T-helper 1 cell (primary cell): ENCODE results near the gene XIRP2.
"Not testable (repeated sequence)": the region's sequence is repeated elsewhere in the genome, so short reads cannot be mapped to it uniquely, and the experiment has no call there.

Experiments
- DNase-seq, 5 donors: peaks; one replicate each; pipeline ENCODE4 v3.0.0-alpha.2; 2012 to 2020

XIRP2 gene

DNA sequence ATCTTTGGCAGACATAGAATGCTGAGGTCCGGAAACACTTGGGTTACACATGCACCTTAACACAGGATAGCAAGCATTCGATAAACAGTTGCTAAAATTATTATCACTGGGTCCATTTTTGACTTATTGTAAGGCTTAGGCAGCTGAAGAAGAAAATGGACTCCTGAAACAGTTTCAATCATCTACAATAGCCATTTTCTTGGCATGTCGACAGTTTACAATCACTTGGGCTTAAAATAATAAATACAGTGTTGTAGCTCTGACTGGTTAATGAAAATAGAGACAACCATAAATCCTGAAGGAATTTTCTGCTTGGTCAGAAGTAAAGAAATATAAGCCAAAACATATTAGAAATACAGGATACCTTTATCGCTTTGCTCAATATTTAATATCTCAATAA lies 169.2 kb downstream of the XIRP2 start:
- no peak for DNase-seq

DNA sequence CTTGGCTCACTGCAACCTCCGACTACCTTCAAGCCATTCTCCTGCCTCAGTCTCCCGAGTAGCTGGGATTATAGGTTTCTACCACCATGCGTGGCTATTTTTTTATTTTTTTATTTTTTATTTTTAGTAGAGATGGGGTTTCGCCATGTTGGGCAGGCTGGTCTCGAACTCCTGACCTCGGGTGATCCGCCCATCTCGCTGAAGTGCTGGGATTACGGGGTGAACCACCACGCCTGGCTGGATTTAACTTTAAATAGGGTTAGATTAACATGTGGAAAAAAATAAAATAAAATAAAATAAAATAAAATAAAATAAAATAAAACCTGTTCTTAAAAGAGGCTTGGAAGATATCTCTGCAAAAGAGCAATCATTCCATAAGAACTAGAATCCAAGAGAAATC lies 170.9 kb downstream of the XIRP2 start:
- DNase-seq, result no peak

DNA sequence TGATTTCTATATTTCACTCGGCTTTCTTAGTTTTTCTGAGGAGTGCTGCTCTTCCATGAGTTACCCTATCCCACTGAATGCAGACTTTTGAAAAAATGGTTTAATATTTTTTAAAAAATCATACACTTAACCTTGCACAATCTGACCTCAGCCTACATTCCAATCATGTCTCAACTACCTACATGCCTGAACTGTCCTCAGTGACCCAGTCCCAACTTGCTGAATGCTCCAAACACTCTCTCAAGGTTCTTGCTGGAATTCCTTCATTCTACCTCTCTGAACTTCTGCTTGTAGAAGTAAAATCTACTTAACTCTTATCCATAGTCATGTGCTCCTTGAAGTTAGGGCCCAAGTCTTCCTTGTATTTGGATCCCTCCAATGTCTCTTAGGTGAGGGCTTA lies 181.6 kb downstream of the XIRP2 start:
- no peak for DNase-seq

DNA sequence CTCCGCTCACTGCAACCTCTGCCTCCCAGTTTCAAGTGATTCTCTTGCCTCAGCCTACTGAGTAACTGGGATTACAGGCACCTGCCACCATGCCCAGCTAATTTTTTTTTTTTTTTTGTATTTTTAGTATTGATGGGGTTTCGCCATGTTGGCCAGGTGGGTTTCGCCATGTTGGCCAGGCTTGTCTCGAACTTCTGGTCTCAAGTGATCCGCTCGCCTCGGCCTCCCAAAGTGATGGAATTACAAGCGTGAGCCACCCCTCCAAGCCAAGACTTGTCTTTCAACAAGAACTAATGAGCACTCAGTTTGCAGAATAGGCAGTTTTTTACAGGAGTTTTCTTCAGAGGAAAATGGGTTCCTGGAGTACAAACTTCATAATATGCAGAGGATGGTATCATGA lies 187.4 kb downstream of the XIRP2 start:
- not testable (repeated sequence) for DNase-seq

DNA sequence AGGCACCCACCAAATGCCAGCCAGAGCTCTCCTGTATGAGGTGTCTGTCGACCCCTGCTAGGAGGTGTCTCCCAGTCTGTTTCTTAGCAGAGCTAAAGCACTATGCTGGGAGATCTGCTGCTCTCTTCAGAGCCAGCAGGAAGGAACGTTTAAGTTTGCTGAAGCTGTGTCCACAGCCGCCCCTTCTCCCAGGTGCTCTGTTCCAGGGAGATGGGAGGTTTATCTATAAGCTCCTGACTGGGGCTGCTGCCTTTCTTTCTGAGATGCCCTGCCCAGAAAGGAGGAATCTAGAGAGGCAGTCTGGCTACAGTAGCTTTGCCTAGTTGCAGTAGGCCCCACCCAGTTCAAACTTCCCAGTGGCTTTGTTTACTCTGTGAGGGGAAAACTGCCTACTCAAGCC lies 210.7 kb downstream of the XIRP2 start:
- DNase-seq, result not testable (repeated sequence)

DNA sequence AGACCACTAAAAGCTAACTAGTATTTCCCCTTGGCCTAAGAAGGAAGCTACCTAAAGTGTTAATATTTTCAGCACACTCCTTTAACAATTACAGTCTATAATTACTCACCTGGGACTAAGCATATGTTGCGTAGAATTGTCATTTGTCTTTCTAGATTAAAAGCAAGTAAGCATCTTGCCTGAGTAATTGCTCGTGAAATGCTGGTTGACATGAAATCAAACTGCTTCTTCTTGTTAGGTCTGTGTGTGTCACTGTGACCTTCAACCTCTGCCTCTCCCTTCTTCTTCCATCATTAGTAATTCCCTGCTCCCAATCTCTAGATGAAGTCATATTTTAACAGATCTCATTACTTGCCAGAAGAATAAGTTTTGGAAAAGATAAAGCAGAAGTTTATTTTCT lies 212.2 kb downstream of the XIRP2 start:
- no peak for DNase-seq

DNA sequence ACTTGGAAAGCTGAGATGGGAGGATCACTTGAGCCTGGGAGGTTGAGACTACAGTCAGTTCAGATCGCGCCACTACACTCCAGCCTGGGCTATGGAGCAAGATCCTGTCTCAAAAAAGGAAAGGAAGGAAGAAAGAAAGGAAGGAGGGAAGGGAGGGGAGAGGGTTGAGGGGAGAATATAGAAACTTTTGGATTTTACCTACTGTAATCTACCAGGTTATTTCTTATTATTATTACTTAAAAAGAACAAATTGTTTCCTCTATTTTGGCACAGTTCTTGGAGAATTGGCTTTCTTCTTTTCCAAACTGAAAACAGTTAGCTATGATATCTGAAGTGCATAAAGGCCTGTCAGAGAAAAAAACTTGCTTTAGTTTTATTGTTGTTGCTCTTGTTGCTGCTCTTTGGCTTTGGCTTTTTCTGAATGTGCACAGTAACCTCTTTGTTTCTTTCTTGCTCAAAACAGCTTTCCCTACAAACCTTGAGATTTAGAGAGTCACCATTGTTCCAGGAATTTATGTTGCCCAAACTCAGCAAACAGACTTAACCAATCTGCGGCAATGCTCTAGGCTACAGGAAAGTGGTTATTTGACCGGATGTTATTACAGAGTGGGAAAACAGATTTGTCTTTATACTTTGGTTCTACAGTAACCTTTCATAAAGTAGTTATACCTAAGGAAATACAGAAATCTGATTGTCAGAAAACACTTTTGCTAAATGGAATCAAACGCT lies 214.9 kb downstream of the XIRP2 start:
- DNase-seq, result no peak

DNA sequence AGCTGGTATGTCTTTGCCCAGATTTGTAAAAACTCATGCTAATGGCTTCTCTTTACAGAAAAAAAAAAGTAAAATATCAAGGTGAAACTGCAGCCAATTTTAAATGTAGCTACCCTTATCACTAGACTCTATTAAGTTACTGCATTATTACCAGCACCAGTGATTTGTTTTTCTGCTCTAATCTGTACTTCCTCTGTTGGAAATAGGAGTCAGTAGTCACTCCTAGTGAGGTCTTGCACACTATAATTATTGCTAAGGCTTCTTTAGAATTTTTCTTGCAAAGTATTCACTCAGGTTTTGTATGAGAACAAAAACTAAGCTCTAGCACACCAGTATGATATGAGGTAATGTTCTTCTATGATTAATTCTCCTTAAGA lies 215.5 kb downstream of the XIRP2 start:
- DNase-seq, result no peak

DNA sequence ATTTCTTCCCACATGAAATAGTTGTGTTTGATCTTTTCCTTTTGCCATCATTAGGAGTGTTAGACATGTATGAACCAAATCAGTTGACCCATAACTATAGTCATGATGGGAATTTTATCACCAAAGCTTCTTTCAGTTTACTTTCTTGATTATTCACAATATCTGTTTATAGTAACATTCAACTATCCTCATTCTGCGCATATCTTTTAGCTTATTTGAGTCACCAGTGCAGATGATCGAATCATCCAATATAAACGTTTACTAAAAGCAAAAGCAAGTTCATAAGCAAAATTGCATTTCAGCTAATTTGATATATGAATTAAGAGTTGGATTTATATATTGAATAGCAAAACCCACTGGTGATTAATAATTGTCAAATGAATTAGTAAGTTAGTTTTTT lies 216.4 kb downstream of the XIRP2 start:
- DNase-seq, result no peak

DNA sequence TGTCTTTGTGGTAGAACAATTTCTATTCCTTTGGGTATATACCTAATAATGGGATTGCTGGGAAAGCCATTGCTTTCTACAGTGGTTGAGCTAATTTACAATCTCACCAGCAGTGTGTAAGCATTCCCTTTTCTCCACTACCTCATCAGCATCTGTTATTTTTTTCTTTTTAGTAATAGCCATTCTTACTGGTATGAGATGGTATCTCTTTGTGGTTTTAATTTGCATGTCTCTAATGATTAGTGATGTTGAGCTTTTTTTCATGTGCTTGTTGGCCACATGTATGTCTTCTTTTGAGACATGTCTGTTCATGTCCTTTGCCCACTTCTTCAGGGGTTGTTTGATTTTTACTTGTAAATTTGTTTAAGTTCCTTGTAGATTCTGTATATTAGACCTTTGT lies 221.4 kb downstream of the XIRP2 start:
- DNase-seq, result not testable (repeated sequence)

DNA sequence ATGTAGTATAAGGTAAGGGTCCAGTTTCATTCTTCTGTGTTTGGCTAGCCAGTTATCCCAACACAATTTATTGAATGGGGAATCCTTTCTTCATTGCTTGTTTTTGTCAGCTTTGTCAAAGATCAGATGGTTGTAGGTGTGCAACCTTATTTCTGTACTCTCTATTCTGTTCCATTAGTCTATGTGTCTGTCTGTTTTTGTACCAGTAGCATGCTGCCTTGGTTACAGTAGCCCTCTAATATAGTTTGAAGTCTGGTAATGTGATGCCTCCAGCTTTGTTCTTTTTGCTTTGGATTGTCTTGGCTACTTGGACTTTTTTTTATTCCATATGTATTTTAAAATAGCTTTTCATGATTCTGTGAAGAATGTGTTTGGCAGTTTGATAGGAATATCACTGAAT lies 222.1 kb downstream of the XIRP2 start:
- no peak for DNase-seq

DNA sequence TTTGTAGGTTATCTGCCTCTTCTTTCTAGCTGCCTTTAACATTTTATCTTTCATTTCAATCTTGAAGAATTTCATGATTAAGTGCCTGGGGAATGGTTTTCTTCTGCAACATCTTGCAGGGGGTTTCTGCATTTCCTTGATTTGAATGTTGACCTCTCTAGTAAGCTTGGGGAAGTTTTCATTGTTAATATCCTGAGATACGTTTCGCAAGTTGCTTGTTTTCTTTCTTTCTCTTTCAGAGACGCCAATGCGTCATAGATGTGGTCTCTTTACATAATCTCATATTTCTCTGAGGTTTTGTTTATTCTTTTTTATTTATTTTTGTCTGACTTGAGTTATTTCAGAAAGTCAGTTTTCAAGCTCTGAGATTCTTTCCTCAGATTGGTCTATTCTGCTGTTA lies 225.7 kb downstream of the XIRP2 start:
- DNase-seq, result no peak

DNA sequence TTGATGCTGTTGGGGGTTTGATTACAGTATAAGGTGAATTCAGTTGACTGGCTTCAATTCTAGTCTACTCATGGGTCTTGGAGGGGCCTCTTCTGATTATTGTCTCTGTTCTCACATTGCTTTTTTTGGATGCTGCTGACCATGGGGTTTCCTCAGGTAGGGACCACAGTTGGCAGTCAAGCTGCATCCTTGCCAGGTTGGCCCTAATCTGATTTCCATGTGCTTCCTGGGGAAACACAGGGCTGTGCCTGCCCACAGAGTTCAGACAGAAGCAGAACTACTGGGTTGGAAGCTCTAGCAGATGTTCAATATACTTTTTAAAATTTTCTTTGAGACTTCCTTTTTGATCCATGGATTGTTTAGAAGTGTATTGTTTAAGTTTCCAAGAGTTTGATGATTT lies 227.3 kb downstream of the XIRP2 start:
- no peak for DNase-seq

DNA sequence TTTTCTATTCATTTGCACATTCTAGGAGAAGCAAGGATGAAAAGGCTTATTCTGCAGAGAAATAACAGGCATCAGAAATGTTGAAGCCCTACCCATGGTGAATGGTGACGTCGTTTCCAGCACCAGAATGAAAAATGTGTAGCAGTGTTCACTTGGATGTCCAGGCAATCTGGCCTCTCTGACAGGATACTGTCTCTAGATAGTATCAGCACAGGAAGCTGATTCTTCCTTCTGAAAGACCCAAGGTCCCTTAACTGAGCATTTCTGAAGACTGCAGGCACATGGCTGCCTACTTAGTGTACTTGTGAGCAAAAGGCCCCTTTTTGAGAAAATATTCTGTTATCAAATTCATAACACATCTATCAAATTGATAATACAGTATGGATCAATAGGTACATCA lies 234.1 kb downstream of the XIRP2 start:
- DNase-seq, result no peak

DNA sequence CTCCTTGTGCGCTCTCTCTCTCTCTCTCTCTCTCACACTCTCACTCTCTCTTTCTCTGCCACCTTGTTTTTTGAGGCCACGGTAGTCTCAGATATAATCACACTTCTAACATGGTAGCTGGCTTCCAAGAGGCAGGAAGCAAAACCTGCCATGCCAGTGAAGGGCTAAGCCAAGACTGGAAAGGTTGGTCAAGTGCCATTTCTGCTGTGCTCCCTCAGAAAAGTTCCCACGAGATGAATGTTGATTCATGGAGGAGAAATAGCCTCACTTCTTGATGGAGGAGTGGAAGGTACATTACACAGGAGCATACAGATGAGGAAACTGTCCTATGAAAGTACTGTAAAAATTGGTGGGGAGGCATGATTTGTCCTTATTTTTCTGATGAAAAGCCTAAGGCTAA lies 237.9 kb downstream of the XIRP2 start:
- no peak for DNase-seq

DNA sequence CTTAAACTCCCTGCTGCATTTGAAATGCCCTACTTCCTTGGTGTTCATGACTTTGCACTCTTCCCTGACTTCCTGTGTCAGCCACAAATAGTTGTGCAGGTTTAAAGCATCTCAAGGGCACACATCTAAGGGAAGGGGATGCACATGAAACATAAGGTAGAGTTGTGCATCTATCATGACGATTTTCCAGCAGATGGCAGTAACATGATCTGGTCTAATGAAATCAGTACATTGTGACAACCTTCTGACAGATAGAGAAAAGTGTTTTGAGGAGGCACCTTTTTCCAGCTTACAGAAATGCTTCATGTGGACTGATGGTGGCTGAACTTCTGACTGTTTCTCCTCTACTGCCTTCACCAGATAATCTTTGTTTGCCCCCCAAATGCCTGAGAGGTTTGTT lies 238.9 kb downstream of the XIRP2 start:
- DNase-seq, result no peak

DNA sequence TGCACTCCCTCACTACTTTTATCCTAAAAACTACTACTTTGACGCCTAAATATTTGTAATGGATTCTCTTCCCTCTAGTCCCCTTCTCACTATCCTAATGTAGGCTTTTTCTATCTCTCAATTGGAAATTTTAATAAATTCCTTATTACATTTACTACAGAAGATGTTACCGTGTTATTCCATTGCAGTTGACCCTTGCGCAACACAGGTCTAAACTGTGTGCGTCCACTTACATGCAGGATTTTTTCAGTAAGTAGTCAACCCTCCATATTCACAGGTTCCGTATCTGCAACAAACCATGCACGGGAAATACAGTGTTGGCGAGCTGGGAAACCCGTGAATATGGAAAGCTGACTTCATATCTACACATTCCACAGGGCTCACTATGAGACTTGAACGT lies 239.8 kb downstream of the XIRP2 start:
- DNase-seq, result no peak

DNA sequence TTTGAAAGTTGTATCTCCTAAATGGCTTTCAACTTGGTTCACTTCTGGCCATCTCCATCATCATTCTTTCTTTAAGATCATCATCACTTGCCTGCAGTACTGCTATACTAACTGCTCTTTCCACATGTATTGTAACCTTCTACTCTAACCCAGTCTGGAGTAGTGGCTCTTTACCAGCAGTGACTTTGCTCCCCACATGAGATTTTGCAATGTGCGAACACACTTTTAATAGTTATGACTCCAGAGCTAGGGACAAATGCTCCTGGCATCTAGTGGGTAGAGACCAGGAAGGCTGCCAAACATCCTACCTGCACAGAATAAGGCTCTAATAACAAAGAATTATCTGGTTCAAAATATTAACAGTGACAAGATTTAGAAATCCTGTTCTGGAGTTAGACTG lies 243.8 kb downstream of the XIRP2 start:
- no peak for DNase-seq

DNA sequence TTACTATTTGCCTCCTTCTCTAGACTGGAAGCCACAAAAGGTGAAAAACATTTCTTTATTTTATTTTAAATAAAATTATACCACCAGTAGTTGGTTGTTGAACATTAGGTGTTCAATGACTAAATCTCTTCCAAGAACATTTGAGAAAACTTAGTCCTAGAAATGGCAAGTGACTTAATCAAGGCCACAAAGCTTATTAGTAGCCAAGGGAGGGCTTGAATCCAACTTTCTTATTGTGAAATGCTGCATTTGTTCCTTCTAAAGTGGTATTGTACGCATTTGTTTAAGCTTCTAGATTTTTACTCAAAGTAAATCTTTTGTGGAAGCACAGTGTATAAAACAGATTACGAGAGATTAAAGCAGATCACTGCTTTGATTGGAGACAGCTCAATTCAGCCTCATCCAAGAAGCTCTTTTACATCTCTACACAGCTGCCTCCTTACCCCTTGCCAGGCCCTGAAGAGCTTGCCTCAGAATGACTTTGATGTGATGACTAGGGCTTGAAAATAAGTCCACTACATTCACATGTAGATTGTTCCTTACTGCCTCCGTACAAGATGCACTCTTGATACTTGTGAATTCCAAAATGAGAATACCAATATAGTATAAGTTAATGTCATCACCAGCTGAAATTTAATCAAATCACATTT lies 244.8 kb downstream of the XIRP2 start:
- DNase-seq, result no peak

DNA sequence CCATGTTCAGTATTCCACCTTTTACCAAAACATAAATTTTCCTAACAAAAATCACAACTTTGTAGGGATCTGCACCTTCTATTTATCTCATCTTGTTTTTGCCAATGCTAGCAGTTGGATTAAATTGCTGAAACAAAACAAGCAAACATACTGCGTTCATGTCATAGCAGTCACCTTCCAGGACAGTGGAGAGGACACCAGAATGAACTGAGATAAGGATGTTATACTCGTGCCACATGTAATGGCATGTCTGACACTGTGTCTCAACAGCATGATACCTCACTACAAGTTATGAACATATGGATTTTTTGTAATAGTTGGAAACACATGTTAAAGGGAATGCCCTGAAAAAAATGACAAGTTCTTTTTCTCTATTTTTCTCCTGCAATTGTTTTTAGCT lies 245.3 kb downstream of the XIRP2 start:
- DNase-seq, result no peak

DNA sequence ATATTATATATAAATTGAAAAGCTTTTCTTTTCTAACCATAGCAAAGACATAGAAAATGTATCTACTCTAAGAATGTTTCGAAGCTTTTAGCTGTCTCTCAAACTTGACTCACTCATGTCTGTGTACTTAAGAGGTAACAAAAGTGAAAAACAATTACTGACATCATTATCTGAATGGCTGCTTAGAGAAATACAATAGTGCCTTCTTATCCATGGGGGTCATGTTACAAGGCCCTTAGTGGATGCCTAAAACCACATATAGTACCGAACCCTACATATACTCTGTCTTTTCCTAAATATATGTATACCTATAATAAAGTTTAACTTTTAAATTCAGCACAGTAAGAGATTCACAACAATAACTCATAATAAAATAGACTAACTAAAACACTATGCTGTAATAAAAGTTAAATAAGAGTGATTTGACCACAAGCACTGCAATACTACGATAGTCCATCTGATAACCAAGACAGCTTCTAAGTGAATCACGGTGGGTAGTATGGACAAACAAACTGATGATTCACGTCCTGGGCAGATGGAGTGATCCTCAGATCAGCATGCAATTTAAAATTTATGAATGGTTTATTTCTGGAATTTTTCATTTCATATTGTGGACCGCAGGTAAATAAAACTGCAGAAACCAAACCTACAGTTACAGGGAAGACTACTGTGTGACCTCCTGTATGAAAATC lies 246.2 kb downstream of the XIRP2 start:
- no peak for DNase-seq

DNA sequence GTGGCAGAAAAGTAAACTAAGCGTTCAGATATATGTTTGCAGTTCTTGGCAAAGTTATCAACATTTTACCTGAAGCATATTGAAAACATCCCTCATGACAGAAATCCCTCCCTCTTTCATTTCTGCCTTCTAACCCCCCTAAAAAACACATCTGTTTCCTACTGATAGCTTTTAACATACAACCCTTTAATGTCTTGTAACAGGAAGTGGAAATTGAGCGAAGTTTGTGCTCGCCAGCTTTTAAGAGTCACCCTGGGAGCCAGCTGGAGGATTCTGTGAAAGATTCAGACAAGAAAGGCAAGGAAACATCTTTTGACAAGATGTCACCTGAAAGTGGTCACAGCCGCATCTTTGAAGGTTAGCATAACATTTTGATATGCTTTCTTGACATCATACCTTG lies 247.4 kb downstream of the XIRP2 start:
- no peak for DNase-seq

DNA sequence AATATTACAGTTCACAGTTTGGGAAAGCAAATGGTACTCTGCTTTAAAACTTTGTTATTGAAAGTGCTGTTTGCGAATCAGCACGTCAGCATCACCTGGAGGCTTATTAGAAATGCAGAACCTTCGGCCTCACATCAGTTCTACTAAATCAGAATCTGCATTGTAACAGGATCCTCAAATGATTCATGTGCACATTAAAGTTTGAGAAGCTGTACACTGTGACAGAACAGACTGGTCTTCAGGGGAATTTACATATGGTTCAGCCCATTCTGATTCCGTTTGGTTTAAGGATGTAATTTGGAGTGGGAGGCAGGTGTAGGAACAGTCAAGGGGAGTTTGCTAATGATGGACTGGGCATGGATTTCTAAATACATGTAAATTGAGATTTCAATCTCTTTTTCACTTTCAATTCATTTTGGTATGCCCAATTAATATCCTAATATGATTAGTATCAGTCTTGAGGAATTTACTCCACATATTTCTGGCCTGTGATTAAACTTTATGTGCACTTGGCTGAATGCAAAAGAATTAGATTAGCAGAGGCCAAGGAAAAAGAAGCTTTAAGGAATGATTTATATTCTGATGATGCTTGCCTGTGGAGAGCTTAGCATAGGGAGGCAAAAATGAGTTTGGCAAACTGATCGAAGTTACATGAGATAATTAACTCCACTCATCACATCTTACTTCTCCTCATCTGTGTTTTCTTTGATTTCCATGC lies 248.8 kb downstream of the XIRP2 start:
- no peak for DNase-seq

DNA sequence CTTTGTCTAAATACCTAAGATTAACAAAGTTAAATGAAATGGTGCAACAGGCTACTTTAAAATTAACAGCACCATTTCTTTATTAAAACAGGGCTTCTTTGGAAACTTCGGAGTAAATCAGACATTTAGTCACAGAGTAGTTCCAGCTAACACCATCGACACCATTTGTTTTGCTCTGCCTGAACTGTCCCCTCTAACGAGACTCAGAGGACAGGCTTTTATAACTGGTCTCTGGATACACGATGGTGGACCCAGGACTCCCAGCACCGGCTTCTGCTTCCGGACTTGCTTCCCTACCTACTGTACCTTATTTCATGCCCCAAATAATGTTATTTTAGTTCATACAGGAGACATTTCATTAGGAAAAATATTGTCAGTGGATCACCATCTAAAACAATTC lies 252.1 kb downstream of the XIRP2 start:
- no peak for DNase-seq
